MCF 10A (cell line): ENCODE results near the gene TUBG1. TPM values are rescaled to one million over a fixed set of nuclear protein-coding genes. Genes with fewer than 3 reads are reported as not detected.
"Not testable (repeated sequence)": the region's sequence is repeated elsewhere in the genome, so short reads cannot be mapped to it uniquely, and the experiment has no call there.

Source experiments
- BruUV-seq: library from RNA; stranded (reverse); fragments of 400-500 nt; replicated peaks from 2 replicates; lab custom pipeline; 2021; lab: Mats Ljungman, UMichigan
- CTCF ChIA-PET: fragments of 300-600 bp; sonication (Branson Sonifier 250); formaldehyde crosslinking; extraction: SDS; loops from one replicate; lab custom pipeline; 2021; ENCODE audit warnings: antibody characterized with exemption, inconsistent platforms; lab: Yijun Ruan, JAX
- POLR2A ChIA-PET: fragments of 300-600, 350-650 bp; sonication (Branson Sonifier 250); formaldehyde crosslinking; extraction: SDS; loops from one replicate; lab custom pipeline; 2020; ENCODE audit warnings: antibody characterized with exemption, inconsistent platforms; lab: Yijun Ruan, JAX
- DNase-seq: peaks from one replicate; pipeline ENCODE4 v3.0.0-alpha.2; 2018; ENCODE audit not compliant: unreplicated experiment
- H3K27ac Mint-ChIP-seq: one replicate; pipeline ENCODE4 v1.8.0; 2022; ENCODE audit warnings: mild to moderate bottlenecking, low read depth, mixed read lengths; ENCODE audit not compliant: unreplicated experiment
- H3K27me3 Mint-ChIP-seq: one replicate; pipeline ENCODE4 v1.8.0; 2022; ENCODE audit warnings: mixed read lengths; ENCODE audit not compliant: insufficient read depth, unreplicated experiment
- H3K36me3 Mint-ChIP-seq: one replicate; pipeline ENCODE4 v1.8.0; 2022; ENCODE audit warnings: mild to moderate bottlenecking, moderate library complexity, mixed read lengths; ENCODE audit not compliant: insufficient read depth, unreplicated experiment
- H3K4me1 Mint-ChIP-seq: one replicate; pipeline ENCODE4 v1.8.0; 2022; ENCODE audit warnings: mixed read lengths; ENCODE audit not compliant: insufficient read depth, unreplicated experiment
- H3K4me3 Mint-ChIP-seq: one replicate; pipeline ENCODE4 v1.8.0; 2022; ENCODE audit warnings: mild to moderate bottlenecking, moderate library complexity, mixed read lengths; ENCODE audit not compliant: unreplicated experiment
- H3K9me3 Mint-ChIP-seq: one replicate; pipeline ENCODE4 v1.8.0; 2022; ENCODE audit warnings: mixed read lengths; ENCODE audit not compliant: unreplicated experiment
- intact Hi-C: fragments of 100-400 bp; cut with micrococcal nuclease; formaldehyde crosslinking; loops from 2 replicates; pipeline ENCODE4 v1.14.1; 2022
- total RNA-seq: library from RNA; stranded (reverse); gene quantifications from 2 replicates; pipeline ENCODE4 v1.2.3, GENCODE V29; 2022
- TF ChIP-seq, protein P1 (sequence below): fragments of 200-600 bp; IDR thresholded peaks from one replicate; pipeline ENCODE4 v1.8.0; 2022; ENCODE audit warnings: antibody characterized with exemption, mild to moderate bottlenecking; ENCODE audit not compliant: unreplicated experiment

TUBG1 gene
- total RNA-seq, 1 experiment from 2014 or later, result 60.2 TPM

DNA sequence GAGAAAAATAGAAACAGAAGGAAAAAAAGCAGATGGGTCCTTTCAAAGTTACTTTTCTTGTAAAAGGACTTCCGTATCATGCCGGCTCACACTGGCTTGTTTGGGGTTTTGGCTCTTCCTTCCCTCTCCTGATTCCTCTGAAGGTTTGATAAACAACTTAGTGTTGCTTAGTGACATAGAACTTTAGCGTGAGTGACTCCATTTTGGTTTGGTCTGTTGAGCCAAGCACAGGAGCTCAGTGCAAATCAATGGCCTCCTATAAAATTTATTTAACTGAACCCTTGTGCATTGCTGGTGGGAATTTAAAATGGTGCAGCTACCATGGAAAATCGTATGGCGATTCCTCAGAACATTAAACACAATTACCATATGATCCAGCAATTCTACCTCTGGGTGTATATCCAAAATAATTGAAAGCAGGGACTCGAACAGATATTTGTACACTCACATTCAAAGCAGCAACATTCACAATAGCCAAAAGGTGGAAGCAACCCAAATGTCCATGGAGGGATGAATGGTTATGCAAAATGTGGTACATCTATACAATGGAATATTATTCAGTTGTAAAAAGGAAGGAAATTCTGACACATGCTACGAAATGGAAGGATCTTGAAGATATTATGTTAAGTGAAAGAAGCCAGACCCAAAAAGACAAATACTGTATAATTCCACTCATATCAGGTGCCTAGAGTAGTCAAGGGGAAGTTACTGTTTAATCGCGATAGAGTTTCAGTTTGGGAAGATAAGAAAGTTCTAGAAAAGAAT lies 48.5 kb downstream of the TUBG1 start:
- peak overlapping the region; percentile 88 for H3K4me3 Mint-ChIP-seq
- peaks cover 16% of the 10 kb centered on the region for H3K4me1 Mint-ChIP-seq
- H3K9me3 Mint-ChIP-seq, result no peaks in the 10 kb centered on the region
- TF ChIP-seq, protein P1, sequence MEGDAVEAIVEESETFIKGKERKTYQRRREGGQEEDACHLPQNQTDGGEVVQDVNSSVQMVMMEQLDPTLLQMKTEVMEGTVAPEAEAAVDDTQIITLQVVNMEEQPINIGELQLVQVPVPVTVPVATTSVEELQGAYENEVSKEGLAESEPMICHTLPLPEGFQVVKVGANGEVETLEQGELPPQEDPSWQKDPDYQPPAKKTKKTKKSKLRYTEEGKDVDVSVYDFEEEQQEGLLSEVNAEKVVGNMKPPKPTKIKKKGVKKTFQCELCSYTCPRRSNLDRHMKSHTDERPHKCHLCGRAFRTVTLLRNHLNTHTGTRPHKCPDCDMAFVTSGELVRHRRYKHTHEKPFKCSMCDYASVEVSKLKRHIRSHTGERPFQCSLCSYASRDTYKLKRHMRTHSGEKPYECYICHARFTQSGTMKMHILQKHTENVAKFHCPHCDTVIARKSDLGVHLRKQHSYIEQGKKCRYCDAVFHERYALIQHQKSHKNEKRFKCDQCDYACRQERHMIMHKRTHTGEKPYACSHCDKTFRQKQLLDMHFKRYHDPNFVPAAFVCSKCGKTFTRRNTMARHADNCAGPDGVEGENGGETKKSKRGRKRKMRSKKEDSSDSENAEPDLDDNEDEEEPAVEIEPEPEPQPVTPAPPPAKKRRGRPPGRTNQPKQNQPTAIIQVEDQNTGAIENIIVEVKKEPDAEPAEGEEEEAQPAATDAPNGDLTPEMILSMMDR, result no peak
- intact Hi-C loops, result no loop called here
- ChIA-PET CTCF (interaction anchor here (0.9 to 1.1 kb wide), 2 partner anchors 38 to 49 kb away, joined by 3 to 5 read pairs; no protein-coding TSS in a partner anchor), POLR2A (interaction anchor here (1.7 to 5.4 kb wide), 5 partner anchors 10 to 49 kb away, joined by 8 to 58 read pairs (median 25); partner anchors contain the start of genes PLEKHH3, RETREG3 and TUBG1)
- peaks cover 19% of the 10 kb centered on the region for H3K36me3 Mint-ChIP-seq
- no peak for DNase-seq
- no peak overlapping the region for H3K27ac Mint-ChIP-seq
- no peaks in the 10 kb centered on the region for H3K27me3 Mint-ChIP-seq
- no TSS peak for BruUV-seq

DNA sequence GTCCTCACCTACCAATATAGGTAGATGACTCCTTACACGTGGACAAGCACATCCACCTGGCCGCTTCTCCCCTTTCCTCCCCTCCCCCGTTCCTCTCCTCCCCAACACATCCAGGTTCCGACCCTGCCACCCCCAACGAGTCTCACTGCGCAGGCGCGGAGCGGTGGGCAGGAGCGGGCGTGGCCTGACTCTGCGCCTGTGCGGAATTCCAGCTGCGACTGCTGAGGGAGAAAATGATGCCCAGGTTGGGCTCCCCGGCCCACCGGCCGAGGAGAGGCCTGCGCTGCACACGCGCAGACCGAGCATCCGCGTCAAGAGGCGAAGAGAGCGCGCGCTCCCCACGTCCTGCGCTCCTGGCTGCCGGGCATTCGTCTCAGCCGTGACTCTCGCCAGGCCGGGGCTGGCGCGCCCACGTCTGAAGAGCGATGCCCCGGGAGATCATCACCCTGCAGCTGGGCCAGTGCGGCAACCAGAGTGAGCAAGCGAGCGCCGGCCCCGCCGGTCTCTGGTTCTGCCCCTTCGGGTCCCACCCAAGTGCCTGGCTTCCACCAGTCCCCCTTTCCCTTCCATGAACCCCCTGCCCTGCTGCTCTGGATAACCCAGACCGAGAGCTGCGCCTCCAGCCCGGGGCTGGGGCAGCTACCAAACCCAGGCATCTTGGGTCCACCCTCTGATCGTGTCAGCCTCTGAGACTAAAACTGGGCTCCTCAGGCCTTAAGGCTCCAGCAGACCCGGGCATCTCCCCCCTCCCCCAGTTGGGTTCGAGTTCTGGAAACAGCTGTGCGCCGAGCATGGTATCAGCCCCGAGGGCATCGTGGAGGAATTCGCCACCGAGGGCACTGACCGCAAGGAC lies 49.8 kb downstream of the TUBG1 start, which contains the start of gene TUBG2:
Gene TUBG2, plus strand, starts transcription at position 206 of the 853 bp plus-strand sequence. Its CDS starts 220 bp downstream, at position 426.
- POLR2A ChIA-PET, result interaction anchor here (0.7 to 5.4 kb wide), 11 partner anchors 9 to 729 kb away, joined by 3 to 58 read pairs (median 9); partner anchors contain the start of genes NAGLU, PLEKHH3, RETREG3 and TUBG1

DNA sequence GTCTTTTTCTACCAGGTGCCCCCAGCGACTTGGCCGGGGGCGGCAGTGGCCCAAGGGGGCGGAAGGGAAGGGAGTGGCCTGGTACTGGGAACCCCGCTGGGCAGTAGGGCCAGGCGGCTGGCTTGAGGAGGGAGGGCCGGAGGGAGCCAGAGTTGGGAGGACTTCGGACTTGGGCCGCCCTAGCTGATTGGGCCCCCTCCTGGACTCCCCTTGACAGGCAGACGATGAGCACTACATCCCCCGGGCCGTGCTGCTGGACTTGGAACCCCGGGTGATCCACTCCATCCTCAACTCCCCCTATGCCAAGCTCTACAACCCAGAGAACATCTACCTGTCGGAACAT lies 50.4 kb downstream of the TUBG1 start:
- peaks cover 16% of the 10 kb centered on the region for H3K4me1 Mint-ChIP-seq

More for the DNA sequence above, 49.8 kb downstream of the TUBG1 start, which contains the start of gene TUBG2:
- no TSS peak for BruUV-seq
- CTCF ChIA-PET, result interaction anchor here (0.6 to 2.5 kb wide), 5 partner anchors 15 to 81 kb away, joined by 3 to 9 read pairs (median 3); partner anchors contain the start of gene PSMC3IP
- TF ChIP-seq, protein P1, result no peak
- H3K36me3 Mint-ChIP-seq, result peaks cover 32% of the 10 kb centered on the region
- DNase-seq, result peak; percentile 88
- H3K4me3 Mint-ChIP-seq, result peak within 1 kb of the TSS; percentile 88
- intact Hi-C loops, result no loop called here
- H3K27ac Mint-ChIP-seq, result peak within 1 kb of the TSS; percentile 70
- H3K9me3 Mint-ChIP-seq, result no peaks in the 10 kb centered on the region
- peaks cover 16% of the 10 kb centered on the region for H3K4me1 Mint-ChIP-seq
- H3K27me3 Mint-ChIP-seq, result no peaks in the 10 kb centered on the region

GRCh38 chr17:42660692-42661345 lies 51.3 kb downstream of the TUBG1 start:
- BruUV-seq, result no TSS peak
- TF ChIP-seq, protein P1, result no peak
- POLR2A ChIA-PET, result interaction anchor here (0.6 to 5.4 kb wide), 14 partner anchors 9 to 643 kb away, joined by 3 to 58 read pairs (median 4); partner anchors contain the start of genes BECN1, DNAJC7, PLEKHH3 and PSMC3IP
- intact Hi-C loops, result no loop called here
- Mint-ChIP-seq H3K27me3 (no peaks in the 10 kb centered on the region), H3K4me3 (peak overlapping the region; percentile 88), H3K27ac (peak overlapping the region; percentile 41), H3K9me3 (no peaks in the 10 kb centered on the region), H3K4me1 (peaks cover 16% of the 10 kb centered on the region), H3K36me3 (peaks cover 44% of the 10 kb centered on the region)
- peak; percentile 81 for DNase-seq
- CTCF ChIA-PET, result interaction anchor here (0.7 to 2.5 kb wide), 4 partner anchors 14 to 83 kb away, joined by 4 to 9 read pairs (median 7); partner anchors contain the start of gene PSMC3IP

More for the DNA sequence above, 50.4 kb downstream of the TUBG1 start:
- Mint-ChIP-seq H3K27ac (peak overlapping the region; percentile 70), H3K36me3 (peaks cover 35% of the 10 kb centered on the region), H3K4me3 (peak overlapping the region; percentile 88)
- DNase-seq, intact Hi-C loops, H3K9me3 Mint-ChIP-seq, H3K27me3 Mint-ChIP-seq: not testable (repeated sequence)
- BruUV-seq, result TSS peak; percentile 34
- ChIA-PET CTCF (interaction anchor here (0.6 to 2.5 kb wide), 3 partner anchors 14 to 82 kb away, joined by 3 to 9 read pairs (median 3); partner anchors contain the start of gene PSMC3IP), POLR2A (interaction anchor here (0.7 to 5.4 kb wide), 9 partner anchors 8 to 51 kb away, joined by 3 to 58 read pairs (median 19); partner anchors contain the start of genes PLEKHH3, RETREG3 and TUBG1)
